Ishikawa (cell line): ENCODE results near the gene DRC7.

Experiments used
- FOXM1 ChIP-seq: IDR thresholded peaks from 2 replicates; pipeline ENCODE4 v1.6.1; 2012; ENCODE audit warnings: low read depth, borderline replicate concordance
- MAX ChIP-seq: IDR thresholded peaks from 2 replicates; pipeline ENCODE4 v1.6.1; 2012
- RAD21 ChIP-seq: IDR thresholded peaks from 2 replicates; pipeline ENCODE4 v1.6.1; 2012; ENCODE audit warnings: low read depth
- TAF1 ChIP-seq: IDR thresholded peaks from 2 replicates; pipeline ENCODE4 v1.6.1; 2012; ENCODE audit warnings: low read depth, mild to moderate bottlenecking
- YY1 ChIP-seq: IDR thresholded peaks from 2 replicates; pipeline ENCODE4 v1.6.1; 2012; ENCODE audit warnings: low read depth

- TF ChIP-seq RAD21: no peak
- TF ChIP-seq MAX: no peak
- TF ChIP-seq TAF1: no peak
- no peak for TF ChIP-seq FOXM1
- no peak for TF ChIP-seq YY1
Observed at GRCh38 chr16:57749101-57749692, 54.6 kb downstream of the DRC7 start.
